ENCODE measurements around the gene ANGPTL8. TPM values are rescaled to one million over a fixed set of nuclear protein-coding genes. Genes with fewer than 3 reads are reported as not detected.

The ANGPTL8 gene
- total RNA-seq, 4 donors from 2014 or later = 1.2 to 4.7 (median 2.9) TPM

DNA sequence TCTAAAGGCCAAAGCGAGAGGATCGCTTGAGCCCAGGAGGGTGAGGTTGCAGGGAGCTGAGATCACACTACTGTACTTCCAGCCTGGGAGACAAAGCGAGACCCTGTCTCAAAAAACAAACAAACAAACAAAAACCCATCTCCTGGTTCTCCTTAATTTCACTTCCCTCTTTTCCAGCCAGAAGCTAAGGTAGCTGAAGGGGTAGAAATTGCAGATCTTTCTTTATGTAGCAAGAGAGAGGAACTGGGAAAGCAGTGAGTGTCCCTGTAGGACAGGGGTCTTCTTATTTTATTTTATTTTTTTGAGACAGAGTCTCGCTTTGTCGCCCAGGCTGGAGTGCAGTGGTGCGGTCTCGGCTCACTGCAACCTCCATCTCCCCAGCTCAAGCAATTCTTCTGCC is 52.0 kb downstream of the ANGPTL8 start:
- ATAC-seq (ENCODE audit: low FRiP score) (no peak), DNase-seq (ENCODE audit: low spot score) (no peak)
- TF ChIP-seq, protein P1, sequence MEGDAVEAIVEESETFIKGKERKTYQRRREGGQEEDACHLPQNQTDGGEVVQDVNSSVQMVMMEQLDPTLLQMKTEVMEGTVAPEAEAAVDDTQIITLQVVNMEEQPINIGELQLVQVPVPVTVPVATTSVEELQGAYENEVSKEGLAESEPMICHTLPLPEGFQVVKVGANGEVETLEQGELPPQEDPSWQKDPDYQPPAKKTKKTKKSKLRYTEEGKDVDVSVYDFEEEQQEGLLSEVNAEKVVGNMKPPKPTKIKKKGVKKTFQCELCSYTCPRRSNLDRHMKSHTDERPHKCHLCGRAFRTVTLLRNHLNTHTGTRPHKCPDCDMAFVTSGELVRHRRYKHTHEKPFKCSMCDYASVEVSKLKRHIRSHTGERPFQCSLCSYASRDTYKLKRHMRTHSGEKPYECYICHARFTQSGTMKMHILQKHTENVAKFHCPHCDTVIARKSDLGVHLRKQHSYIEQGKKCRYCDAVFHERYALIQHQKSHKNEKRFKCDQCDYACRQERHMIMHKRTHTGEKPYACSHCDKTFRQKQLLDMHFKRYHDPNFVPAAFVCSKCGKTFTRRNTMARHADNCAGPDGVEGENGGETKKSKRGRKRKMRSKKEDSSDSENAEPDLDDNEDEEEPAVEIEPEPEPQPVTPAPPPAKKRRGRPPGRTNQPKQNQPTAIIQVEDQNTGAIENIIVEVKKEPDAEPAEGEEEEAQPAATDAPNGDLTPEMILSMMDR (IDR thresholded peaks at IDR 0.05) = no peak

Other genes starting within 250 kb of the ANGPTL8 start
- 100 to 1,000 TPM in 2 of 4 donors, 10 to 100 TPM in 2; 21.2 to 397 (median 114) TPM for gene LDLR, start 150.2 kb upstream of the ANGPTL8 start, total RNA-seq
- gene SPC24, start 83.8 kb upstream of the ANGPTL8 start, total RNA-seq = 1 to 10 TPM; 1.2 to 2.8 (median 1.5) TPM
- gene KANK2, start 42.1 kb upstream of the ANGPTL8 start, total RNA-seq = 100 to 1,000 TPM; 177 to 383 (median 325) TPM
- gene DOCK6, start 22.9 kb downstream of the ANGPTL8 start, total RNA-seq = 100 to 1,000 TPM in 1 of 4 donors, 10 to 100 TPM in 3; 17.1 to 109 (median 41.4) TPM
- gene TSPAN16, start 56.5 kb downstream of the ANGPTL8 start, total RNA-seq = not detected
- 10 to 100 TPM in 3 of 4 donors, 1 to 10 TPM in 1; 8.6 to 33.3 (median 16.8) TPM for gene RAB3D, start 100.0 kb downstream of the ANGPTL8 start, total RNA-seq
- 100 to 1,000 TPM; 144 to 252 (median 185) TPM for gene TMEM205, start 106.6 kb downstream of the ANGPTL8 start, total RNA-seq
- gene CCDC159, start 106.9 kb downstream of the ANGPTL8 start, total RNA-seq = 10 to 100 TPM; 12.0 to 22.4 (median 16.6) TPM
- gene PLPPR2, start 115.8 kb downstream of the ANGPTL8 start, total RNA-seq = 10 to 100 TPM in 3 of 4 donors, 1 to 10 TPM in 1; 10.0 to 30.6 (median 13.9) TPM
- gene SWSAP1, start 135.0 kb downstream of the ANGPTL8 start, total RNA-seq = 1 to 10 TPM in 3 of 4 donors, under 1 TPM in 1; 0.48 to 3.8 (median 1.6) TPM
- 10 to 100 TPM in 1 of 4 donors, 1 to 10 TPM in 3; 3.8 to 13.7 (median 6.3) TPM for gene EPOR, start 144.7 kb downstream of the ANGPTL8 start, total RNA-seq
- gene RGL3, start 179.7 kb downstream of the ANGPTL8 start, total RNA-seq = 10 to 100 TPM in 1 of 4 donors, 1 to 10 TPM in 3; 5.9 to 22.9 (median 7.3) TPM
- under 1 TPM in 1 of 4 donors, not detected in 3; 0.46 TPM for gene ODAD3, start 195.5 kb downstream of the ANGPTL8 start, total RNA-seq
- gene PRKCSH, start 196.0 kb downstream of the ANGPTL8 start, total RNA-seq = 100 to 1,000 TPM in 1 of 4 donors, 10 to 100 TPM in 3; 65.6 to 101 (median 87.6) TPM
- not detected for gene ELAVL3, start 241.4 kb downstream of the ANGPTL8 start, total RNA-seq

All from omental fat pad (tissue), 4 donors.